GM18868 (cell line): Measurements from ENCODE around the gene RBPJL.

Experiments used
- ATAC-seq: cut with Tn5 transposase; IDR thresholded peaks from one replicate; pipeline ENCODE4 v1.9.1; 2021; ENCODE audit warnings: mild to moderate bottlenecking, moderate library complexity; ENCODE audit not compliant: unreplicated experiment

The RBPJL gene

DNA sequence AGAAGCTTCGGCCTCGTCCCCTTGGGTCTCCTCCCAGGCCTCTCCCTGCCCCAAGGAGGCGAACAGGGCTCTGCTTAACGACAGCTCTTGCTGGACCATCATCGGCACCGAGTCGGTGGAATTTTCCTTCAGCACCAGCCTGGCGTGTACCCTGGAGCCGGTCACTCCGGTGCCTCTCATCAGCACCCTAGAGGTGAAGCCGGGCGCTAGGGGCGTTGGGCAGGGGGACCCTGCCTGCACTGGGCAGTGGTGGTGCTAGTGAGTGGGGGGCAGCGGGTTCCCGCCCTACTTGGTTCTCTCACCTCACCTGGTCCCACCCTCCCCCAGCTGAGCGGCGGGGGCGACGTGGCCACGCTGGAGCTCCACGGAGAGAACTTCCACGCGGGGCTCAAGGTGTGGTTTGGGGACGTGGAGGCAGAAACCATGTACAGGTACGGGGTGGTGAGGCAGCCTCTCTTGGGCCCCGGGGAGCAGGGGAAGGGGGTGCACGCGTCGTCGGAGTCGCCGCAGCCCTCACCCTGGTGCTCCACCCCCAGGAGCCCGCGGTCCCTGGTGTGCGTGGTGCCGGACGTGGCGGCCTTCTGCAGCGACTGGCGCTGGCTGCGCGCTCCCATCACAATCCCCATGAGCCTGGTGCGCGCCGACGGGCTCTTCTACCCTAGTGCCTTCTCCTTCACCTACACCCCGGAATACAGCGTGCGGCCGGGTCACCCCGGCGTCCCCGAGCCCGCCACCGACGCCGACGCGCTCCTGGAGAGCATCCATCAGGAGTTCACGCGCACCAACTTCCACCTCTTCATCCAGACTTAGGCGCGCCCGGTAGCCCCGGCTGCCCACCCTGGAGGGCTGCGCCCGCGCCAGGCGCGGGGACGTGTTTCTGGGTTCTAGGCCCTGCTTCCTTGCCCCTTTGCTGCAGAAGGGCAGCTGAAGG, 9.8 kb downstream of the RBPJL start:
- no peak for ATAC-seq

DNA sequence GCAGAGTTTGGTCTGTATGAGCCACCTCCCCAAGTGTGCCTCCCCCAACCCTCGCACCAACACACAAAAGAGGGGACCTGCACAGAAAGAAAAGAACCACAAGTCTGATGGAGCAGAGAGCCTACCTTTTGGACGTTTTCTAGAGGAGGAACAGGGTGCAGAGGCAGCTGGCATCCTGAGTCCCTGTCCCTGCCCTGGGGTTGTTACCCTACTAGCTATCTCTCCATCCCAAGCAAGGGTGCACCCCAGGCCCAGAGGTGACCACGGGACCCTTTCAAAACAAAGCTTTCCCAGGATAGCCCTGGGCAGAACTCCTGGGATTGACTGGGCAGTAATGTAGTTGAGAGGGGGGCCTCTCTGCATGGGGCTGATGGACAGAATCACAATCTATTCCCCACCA, 11.2 kb downstream of the RBPJL start:
- no peak for ATAC-seq

GRCh38 chr20:45318386-45318939, 11.8 kb downstream of the RBPJL start:
- ATAC-seq, result no peak

GRCh38 chr20:45318948-45319347, 12.3 kb downstream of the RBPJL start:
- ATAC-seq, result no peak

DNA sequence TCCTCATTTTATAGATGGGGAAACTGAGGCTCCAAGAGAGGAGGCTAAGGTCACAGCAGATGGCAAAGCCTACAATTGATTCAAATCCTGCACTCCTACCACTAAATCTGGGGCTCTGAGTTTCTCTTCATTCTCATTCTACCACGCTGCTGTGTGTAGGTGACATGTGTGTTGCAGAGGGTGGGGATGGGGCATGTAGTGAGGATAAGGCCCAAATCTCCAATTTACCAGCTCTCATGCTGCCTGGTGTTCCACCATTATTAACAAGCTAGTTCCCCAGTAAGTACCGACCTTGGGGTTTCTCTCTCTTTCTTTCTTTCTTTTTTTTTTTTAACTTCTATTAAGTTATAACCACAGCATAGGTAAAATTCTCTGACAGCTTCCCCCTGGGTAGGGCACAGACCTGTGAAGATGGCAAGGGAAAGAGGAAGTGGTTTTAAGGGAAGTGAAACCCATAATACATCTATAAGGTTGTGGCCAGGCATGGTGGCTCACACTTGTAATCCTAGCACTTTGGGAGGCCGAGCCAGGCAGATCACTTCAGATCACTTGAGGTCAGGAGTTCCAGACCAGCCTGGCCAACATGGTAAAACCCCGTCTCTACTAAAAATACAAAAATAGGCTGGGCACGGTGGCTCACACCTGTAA, 14.4 kb downstream of the RBPJL start:
- ATAC-seq, result peak; percentile 82

DNA sequence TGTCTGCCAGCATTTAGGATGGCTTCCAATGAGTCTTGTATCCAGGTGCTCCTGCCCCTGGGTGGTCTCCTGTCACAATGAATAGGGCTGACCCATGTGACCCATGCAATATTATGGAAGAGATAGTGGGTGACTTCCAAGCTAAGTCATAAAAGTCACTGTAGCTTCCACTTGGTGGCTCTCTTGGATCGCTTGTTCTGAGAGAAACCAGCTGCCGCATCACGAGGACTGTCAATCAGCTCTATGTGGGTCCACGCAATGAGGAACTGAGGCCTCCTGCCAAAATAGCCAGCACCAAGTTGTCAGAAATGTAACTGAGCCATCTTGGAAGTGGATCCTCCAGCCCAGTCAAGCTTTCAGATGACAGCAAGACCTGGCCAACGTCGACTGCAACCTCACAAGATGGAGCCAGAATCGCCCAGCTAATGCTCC, 16.3 kb downstream of the RBPJL start:
- ATAC-seq, result no peak

- ATAC-seq, result no peak
These were observed 17.1 kb downstream of the RBPJL start for GRCh38 chr20:45323731-45324130.

- no peak for ATAC-seq
These were observed 18.7 kb downstream of the RBPJL start for GRCh38 chr20:45325371-45325770.

DNA sequence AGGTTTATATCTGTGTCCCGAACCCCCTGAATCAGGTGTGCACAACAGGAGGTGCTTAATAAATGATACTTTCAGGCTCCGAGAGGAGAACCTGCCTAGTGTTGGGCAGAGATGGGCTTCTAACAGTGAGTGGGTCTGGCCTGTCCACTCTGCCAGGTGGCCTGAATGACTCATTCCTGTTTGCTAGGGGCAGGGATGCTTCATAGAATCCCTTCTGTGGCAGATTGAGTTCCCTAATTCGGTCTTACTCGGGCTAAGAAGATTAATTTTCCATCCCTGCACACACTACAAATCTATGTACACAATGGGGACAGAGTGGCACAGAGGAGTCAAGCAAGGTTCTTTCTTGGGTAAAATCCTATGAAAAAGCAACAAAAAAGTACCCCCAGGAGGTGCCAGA, 21.8 kb downstream of the RBPJL start:
- ATAC-seq, result no peak

DNA sequence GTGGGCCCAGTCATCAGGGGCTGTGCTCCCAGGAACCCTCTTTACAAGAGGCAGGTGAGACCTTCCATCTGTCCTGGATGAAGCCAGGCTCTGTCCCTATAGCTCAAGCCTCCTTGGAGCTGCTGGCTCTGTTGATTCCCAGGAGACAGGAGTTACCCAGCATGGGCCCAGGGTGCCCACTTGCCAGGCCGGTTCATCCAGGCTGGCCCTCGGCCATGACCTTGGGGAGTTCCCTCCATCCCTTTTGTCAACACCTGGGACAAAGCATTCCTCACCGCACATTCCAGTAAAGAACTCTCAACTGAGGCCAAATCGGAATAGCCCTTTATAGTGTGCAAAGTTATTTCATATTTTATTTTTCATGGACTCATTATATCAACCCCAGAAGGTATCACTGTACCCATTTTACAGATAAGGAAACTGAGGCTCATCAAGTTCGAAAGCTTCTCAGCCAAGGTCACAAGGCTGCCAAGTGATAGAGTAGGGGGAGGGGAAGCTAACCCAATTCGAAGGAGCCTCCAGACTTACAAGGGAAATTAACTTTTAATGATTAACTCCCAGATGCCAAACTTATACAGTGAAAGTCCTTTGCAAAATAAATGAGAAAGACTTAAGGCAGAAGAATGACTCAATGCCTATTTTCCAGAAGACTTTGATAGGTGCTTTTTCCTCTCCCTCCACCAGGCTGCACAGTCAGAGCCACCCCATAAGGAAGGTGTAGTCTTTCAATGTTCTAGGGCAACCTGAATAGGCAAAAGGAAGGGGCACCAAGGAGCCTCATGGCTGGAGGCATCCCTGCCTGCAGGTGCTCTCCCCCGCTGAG, 23.1 kb downstream of the RBPJL start:
- ATAC-seq, result no peak

DNA sequence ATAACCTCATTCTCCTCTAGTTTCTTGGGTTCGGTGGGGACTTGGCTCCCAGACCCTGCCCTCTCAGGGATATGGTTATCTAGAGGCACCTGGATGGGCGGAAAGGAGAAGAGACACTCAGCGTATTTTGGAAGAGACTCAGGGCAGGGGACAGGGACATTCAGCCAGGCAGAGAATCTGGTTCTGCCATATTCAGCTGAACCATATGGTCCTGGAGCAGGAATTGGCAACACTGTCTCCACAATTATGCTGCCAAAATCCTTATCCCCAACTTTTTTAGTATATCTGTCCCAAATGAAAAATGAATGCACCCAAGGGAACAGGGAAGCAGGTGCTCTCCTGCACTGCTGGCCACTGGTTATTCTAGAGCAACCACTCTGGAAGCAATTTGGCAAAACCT, 23.8 kb downstream of the RBPJL start:
- ATAC-seq, result no peak

DNA sequence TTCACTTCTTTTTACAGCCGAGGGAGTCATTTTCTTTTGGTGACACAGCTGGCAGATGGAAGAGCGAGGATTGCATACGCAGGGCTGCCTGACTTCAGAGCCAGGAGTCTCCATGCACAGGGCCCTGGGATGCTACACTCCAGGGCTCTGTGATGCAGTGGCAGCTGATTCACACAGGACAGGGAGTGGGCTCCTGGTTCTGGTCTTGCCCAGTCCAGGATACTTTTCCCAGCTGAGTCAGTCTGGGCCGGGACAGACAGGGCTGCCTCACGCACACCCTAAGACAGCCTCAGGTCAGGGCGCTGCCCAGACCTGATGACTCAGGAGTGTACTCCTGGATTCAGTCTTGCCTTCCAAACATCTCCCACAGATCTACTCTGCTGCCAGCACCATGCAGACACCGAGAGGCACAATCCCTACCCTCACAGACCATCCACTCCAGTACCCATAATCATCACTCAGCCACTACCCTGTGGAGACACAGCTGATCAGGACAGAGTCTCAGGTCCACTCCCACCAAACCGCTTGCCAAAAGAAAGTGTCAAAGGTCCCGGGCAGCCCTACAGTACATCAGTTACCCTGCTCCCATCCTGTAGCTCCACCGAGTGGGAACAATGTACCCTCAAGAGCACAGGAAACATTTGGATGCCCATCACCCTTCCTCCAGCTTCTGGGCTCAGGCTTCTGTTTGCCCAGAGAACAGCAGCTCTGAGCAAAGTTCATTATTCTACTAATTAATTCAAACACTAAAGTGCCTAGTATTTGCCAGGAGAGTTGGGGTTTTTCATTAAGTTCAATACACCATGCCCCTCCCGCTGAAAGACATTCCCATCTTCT, 30.1 kb downstream of the RBPJL start:
- ATAC-seq, result no peak

GRCh38 chr20:45337367-45338120, 30.9 kb downstream of the RBPJL start:
- ATAC-seq, result no peak

DNA sequence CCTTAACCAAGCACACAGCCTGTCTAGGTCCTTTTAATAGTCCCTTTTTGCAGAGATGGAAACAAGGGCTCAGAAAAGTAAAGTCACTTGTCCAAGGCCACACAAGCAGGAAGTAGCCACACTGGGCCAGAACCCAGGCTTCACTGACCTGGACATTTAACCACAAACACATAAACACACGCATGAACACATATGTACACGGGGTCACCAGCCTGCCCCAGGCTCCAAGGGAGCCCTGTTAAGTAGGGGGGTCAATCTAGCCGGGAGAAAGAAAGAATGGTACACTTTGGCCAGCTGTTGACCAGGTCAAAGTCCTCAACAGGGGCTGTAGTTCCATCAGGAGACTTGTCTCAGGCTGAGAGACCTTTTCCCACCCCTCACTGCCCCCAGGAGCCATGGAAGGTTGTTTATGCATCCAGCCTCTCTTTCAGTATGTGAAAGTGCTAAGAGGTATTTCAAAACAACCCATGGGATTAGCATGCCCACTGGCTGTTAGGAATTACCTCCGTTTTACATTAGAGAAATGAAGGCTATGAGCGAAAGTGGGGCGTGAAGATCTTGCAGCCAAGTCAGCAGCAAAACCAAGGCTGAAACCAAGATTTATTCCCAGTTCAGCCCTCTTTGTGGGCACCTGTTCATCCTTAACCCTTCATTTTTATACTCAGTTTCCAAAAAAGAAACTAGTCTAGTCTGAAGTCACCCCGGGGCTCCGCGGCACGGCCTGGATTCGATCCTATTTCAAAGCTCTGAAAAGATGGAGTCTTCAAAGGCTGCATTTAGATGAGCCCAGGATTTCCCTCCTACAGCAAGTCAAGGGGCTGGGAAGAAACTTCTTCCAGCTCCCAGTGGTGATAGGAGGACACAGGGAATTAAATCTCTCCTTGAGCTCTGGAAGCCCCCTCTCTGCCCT, 31.7 kb downstream of the RBPJL start:
- no peak for ATAC-seq

DNA sequence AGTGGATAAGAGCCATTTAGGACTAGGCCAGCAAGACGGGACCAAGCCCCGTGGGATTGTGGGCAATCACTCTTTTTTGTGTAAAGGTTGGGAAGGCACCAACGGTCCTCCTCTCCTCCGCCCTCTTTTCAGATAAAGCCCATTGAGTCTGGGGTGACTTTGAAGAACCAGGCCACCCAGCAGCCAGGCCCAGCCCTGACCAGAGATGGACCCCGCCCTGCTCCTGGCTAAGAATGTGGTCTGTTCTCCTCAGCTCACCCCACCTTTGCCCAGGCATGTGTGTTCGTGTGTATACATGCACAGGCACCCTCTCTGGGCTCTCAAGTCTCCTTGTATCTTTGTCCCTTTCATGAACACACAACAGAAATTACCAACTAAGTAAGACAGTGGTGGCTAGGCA, 32.4 kb downstream of the RBPJL start:
- no peak for ATAC-seq

DNA sequence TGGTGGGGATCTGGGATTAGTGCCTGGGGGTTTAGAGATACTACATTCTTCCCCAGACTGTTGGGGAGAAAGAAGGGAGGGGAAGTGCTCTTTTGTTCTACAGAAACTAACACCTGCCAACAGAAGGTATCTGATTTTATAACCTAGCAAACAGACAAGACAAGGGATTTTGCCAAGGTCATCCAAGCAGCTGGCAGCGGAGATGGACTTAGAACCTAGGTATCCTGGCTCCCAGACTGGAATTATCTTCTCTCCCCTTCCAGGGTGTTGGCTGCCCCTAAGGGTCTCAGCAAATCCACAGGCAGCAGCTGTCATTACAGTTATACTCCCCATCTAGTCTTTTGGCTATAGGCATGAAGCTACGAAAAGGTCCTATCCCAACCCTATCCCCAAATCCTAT, 33.2 kb downstream of the RBPJL start:
- no peak for ATAC-seq

DNA sequence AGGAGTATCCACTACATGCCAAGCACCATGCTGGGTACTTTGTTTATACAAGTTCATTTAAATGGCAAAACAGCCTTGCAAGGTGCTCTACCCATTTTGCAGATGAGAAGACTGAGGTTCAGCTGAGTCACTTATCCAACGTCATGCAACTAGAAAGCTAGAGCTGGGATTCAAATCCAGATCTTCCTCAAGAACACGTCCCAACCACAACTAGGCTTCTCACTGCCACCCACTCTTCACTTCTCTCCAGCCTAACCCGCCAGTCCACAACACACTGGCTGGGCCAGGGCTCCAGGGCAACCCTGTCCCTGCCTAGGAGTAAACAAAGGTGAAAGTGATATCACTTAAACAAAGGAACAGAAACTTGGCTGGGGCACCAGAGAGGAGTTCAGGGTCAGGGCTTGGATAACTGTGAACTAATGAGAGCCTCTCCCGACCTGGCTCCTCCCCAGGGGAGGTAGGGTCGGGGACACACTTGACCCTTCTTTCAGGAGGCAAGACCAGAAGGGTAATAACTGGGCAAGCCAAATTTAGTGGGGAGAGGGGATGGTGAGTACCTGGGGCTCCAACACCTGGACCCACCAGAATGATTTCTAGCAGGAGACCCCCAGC, 33.7 kb downstream of the RBPJL start:
- no peak for ATAC-seq

DNA sequence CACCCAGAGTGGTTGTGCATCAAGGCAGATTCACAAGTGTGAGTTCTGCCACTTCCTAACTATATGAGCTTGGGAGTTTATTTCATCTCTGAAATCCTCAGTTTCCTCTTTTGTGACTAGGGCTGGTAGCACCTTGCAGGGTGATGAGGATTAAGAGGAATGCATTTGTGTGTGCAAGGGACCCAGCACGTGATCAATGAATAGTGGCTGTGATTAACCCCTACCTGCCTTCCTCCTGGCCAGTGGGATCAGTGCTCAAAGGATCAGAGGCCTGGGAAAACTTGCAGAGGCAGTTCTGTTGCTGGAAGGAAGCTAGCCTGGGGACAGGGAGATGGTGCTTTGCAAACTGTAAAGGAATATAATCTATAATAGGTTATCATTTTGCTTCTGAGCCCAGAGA, 34.3 kb downstream of the RBPJL start:
- no peak for ATAC-seq
